ENCODE results near the gene OAF.

The OAF gene

GRCh38 chr11:120240866-120241265 is 30.0 kb downstream of the OAF start:
- Histone ChIP-seq H3K36me3 (replicated peaks) (no peaks in the 10 kb centered on the region), H3K4me3 (ENCODE audit: low read depth, low read length) (no peak overlapping the region), H3K27ac (no peak overlapping the region), H3K27me3 (replicated peaks) (peaks cover 38% of the 10 kb centered on the region)
- in situ Hi-C loops (cut with HindIII; ENCODE audit: low pct_ligation_motif_present, low sequenced_read_pairs) = no loop called here
- no peak for TF ChIP-seq CTCF (IDR thresholded peaks at IDR 0.05; ENCODE audit: low read depth, low read length, missing control alignments)
- DNase-seq = no peak

GRCh38 chr11:120241277-120241676 is 30.4 kb downstream of the OAF start:
- peaks cover 38% of the 10 kb centered on the region for H3K27me3 ChIP-seq (replicated peaks)
- no peak overlapping the region for H3K27ac ChIP-seq
- no peak for DNase-seq
- in situ Hi-C loops (cut with HindIII; ENCODE audit: low pct_ligation_motif_present, low sequenced_read_pairs) = no loop called here
- H3K36me3 ChIP-seq (replicated peaks) = no peaks in the 10 kb centered on the region
- H3K4me3 ChIP-seq (ENCODE audit: low read depth, low read length) = no peak overlapping the region
- no peak for TF ChIP-seq CTCF (IDR thresholded peaks at IDR 0.05; ENCODE audit: low read depth, low read length, missing control alignments)

GRCh38 chr11:120243221-120243620 is 32.4 kb downstream of the OAF start:
- Histone ChIP-seq H3K4me3 (ENCODE audit: low read depth, low read length) (no peak overlapping the region), H3K27me3 (replicated peaks) (peaks cover 48% of the 10 kb centered on the region), H3K27ac (no peak overlapping the region), H3K36me3 (replicated peaks) (no peaks in the 10 kb centered on the region)
- no peak for TF ChIP-seq CTCF (IDR thresholded peaks at IDR 0.05; ENCODE audit: low read depth, low read length, missing control alignments)
- DNase-seq = no peak
- in situ Hi-C loops (cut with HindIII; ENCODE audit: low pct_ligation_motif_present, low sequenced_read_pairs) = no loop called here

- TF ChIP-seq CTCF (IDR thresholded peaks at IDR 0.05; ENCODE audit: low read depth, low read length, missing control alignments) = no peak
- no peak for DNase-seq
- Histone ChIP-seq H3K4me3 (ENCODE audit: low read depth, low read length) (no peak overlapping the region), H3K27ac (no peak overlapping the region), H3K27me3 (replicated peaks) (peaks cover 38% of the 10 kb centered on the region), H3K36me3 (replicated peaks) (no peaks in the 10 kb centered on the region)
- in situ Hi-C loops (cut with HindIII; ENCODE audit: low pct_ligation_motif_present, low sequenced_read_pairs) = no loop called here
Observed at GRCh38 chr11:120244476-120245365, 33.9 kb downstream of the OAF start.

GRCh38 chr11:120245434-120245833 is 34.6 kb downstream of the OAF start:
- no peak overlapping the region for H3K27ac ChIP-seq
- H3K36me3 ChIP-seq (replicated peaks) = no peaks in the 10 kb centered on the region
- peaks cover 32% of the 10 kb centered on the region for H3K27me3 ChIP-seq (replicated peaks)
- in situ Hi-C loops (cut with HindIII; ENCODE audit: low pct_ligation_motif_present, low sequenced_read_pairs) = no loop called here
- no peak for TF ChIP-seq CTCF (IDR thresholded peaks at IDR 0.05; ENCODE audit: low read depth, low read length, missing control alignments)
- DNase-seq = no peak
- H3K4me3 ChIP-seq (ENCODE audit: low read depth, low read length) = no peak overlapping the region
